Measurements from ENCODE around the gene WFDC6. TPM values are rescaled to one million over a fixed set of nuclear protein-coding genes. Genes with fewer than 3 reads are reported as not detected.

The WFDC6 gene
- total RNA-seq, 4 donors from 2014 or later = not detected

DNA sequence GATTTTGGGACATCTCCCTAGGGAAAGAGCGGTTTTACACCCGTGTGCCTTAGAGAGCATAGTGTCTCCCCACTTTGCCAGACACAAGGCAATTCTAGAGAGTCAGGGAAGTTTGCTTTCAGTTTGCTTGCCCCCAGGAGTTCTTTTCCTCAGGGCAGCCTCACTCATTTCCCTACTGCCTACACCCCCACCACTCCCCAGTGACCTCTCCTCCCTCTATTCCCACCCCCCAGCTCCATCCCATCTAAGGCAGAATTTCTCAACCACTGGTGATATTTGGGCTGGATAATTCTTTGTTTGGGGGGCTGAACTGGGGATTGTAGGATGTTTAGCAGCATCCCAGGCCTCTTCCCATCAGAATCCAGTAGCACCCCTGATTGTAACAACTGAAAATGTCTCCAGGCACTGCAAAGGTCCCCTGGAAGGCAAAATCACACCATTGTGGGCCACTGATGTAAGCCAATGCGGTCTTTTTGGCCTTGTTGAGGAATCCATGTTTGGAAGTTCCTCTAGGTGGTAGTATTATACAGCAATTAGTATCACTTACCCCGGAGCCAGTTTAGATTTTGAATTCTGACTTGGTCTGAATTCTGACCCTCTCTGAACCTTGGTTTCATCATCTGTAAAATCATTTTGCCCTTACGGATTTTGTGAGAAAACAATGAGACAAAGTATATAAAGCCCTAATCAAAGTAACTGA, 6.6 kb upstream of the WFDC6 start:
- TF ChIP-seq, protein P1, sequence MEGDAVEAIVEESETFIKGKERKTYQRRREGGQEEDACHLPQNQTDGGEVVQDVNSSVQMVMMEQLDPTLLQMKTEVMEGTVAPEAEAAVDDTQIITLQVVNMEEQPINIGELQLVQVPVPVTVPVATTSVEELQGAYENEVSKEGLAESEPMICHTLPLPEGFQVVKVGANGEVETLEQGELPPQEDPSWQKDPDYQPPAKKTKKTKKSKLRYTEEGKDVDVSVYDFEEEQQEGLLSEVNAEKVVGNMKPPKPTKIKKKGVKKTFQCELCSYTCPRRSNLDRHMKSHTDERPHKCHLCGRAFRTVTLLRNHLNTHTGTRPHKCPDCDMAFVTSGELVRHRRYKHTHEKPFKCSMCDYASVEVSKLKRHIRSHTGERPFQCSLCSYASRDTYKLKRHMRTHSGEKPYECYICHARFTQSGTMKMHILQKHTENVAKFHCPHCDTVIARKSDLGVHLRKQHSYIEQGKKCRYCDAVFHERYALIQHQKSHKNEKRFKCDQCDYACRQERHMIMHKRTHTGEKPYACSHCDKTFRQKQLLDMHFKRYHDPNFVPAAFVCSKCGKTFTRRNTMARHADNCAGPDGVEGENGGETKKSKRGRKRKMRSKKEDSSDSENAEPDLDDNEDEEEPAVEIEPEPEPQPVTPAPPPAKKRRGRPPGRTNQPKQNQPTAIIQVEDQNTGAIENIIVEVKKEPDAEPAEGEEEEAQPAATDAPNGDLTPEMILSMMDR (IDR thresholded peaks at IDR 0.05; ENCODE audit: low read depth) = no peak

DNA sequence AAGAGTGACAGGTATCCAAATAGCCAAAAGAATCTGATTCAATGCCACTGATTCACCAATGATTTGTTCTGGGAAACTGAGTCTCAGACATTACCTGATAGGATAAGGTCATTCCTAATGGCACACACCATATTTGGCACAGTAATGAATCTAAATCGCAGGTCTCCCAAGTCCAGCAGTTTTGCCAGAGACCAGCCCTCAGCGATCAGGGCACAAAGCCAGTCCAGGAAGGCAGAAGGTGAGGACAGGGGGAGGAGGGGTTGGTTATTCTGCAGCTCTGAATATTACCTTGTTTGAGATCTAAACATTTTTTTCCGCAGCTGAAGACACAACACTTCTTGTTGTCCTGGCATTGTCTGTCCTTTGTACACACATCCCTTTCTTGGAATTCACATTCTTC, 6.1 kb upstream of the WFDC6 start:
- TF ChIP-seq, protein P1 (IDR thresholded peaks at IDR 0.05; ENCODE audit: low read depth) = no peak

DNA sequence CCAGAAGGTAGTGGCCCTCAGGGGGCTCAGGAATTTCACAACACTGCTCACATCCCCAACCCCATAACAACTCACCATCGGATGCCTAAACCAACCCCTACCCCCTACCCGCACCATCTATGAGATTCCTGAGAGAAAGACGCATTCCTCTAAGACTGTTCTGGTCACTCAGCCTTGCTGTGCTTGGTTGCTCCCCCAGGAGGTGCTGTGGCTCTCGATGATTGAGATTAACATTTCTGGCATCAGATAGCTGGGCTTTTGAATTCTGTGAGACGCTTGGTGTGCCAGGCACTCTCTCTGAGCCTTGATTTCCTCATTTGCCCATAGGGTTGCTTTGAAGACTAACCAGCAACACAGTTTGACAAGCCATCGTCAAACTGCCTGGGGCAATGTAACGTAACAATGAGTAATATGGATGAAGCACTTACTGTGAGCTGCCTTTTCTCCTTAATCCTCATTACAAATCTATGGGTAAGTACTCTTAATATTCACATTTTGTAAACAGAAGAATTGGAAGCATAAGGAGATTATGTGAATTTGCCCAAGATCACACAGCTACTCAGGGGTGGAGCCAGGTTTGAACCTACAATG, 978 bp downstream of the WFDC6 start:
- TF ChIP-seq, protein P1 (IDR thresholded peaks at IDR 0.05; ENCODE audit: low read depth) = no peak

DNA sequence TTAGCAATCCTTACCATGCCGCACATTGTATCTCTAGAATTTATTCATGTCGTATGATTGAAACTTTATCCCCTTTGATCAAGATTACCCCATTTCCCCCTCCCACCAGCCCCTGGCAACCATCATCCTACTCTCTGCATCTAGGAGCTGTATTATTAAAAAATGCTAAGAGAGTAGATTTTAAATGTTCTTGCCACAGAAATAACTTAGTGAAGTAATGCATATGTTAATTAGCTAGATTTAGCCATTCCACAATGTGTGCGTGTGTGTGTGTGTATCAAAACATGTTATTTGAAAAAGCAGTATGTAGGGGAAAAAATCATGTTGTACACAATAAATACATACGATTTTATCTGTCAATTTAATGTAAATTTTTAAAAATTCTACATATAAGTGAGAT, 12.0 kb downstream of the WFDC6 start:
- TF ChIP-seq, protein P1 (IDR thresholded peaks at IDR 0.05; ENCODE audit: low read depth) = no peak

DNA sequence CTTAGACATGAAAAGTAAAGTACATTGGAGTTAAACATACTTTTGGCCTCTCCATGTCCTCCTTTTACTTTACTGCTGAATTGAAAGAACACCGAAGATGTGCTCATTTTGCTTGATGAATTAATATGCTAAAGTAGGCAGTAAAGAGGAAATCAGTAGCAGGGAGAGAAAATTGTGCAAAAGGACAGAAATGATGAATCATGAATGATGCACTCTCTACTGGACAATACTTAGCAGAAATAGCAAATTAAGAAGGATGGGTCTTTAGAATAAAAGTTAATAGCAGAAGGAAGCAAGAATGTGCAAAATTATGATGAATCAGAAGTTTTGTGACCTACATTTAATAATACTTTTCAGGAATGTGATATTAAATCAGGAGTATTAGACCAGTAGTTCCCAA, 15.5 kb downstream of the WFDC6 start:
- TF ChIP-seq, protein P1 (IDR thresholded peaks at IDR 0.05; ENCODE audit: low read depth) = no peak

DNA sequence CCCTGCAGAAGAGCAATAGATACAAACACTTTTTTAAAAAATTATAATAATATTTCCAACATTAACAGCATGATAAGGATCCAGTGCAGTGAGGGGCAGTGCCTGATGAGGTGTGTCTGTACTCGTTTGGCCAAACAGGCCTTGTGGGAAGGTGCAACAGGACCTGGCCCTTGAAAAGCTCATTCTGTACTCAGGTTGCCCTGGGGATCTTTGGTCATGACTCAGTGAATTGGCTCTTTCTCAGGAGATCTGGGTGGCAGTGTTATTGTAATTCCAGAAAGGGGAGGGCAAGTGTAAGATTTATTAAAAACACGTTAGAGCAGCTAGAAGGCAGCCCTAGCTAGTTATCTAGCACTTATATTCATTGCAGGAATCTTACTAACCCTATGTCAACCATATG, 21.0 kb downstream of the WFDC6 start:
- TF ChIP-seq, protein P1 (IDR thresholded peaks at IDR 0.05; ENCODE audit: low read depth) = no peak

DNA sequence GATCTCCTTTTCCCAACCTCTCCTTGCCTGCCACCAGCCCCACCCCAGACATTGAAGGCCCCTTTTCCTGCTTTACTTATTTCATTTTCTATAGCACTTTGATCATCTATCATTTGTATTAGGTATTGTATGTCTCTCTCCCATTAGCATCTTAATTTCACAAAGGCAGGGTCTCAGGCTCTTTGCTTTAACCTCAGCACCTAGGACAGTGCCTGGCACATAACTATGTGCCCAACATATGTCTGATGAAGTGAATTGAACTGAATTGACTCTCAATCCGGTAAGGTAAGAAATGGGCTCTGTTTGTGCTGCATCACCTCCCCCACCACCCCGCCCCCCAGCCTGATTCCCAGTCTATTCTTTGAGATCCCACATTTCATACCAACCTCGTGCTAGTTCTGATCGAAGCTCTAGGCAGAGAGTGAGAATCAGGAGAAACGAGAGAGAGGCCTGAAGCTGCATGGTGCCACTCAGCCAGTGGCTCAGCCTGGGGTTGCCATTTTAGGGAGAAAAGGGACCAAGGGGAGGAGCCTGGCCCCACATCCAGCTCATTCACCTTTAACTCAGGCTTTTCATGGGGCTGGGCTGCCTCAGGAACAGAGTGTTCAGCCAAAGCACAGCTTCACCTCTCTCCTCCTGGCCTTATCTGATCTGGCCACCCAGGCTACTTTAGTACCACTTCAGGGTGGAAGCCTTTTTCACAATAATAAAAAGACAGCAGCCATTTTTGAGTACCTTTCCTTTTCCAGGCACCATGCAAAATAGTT, 24.0 kb downstream of the WFDC6 start, which contains the start of gene SPINT3:
SPINT3 (minus strand) TSS at position 476 of the 767 bp plus-strand sequence; CDS start at position 462, 14 bp downstream.
- TF ChIP-seq, protein P1 (IDR thresholded peaks at IDR 0.05; ENCODE audit: low read depth) = no peak
